Vagina (tissue), 2 donors: ENCODE results near the gene CALD1.

Source experiments
- CTCF ChIP-seq, 3 experiments: fragments of 450-650 bp in 2 of 3; fragments of 200-600 bp in 1 of 3; sonication (generic) in 1 of 3; IDR thresholded peaks; one replicate each; pipeline ENCODE4 v1.5.1; 2017 to 2019; ENCODE audit warnings: antibody characterized with exemption in 3 of 3, mild to moderate bottlenecking in 2 of 3, moderate library complexity in 2 of 3
- POLR2AphosphoS5 ChIP-seq, 2 donors: sonication (generic); formaldehyde crosslinking; IDR thresholded peaks; one replicate each; pipeline ENCODE4 v1.9.0; 2017; ENCODE audit warnings: antibody characterized with exemption in 2 of 2, mild to moderate bottlenecking in 2 of 2, low read depth in 1 of 2; ENCODE audit not compliant: insufficient read depth in 1 of 2

- TF ChIP-seq POLR2AphosphoS5 (IDR thresholded peaks at IDR 0.05; ENCODE audit: insufficient read depth in 1 of 2, low read depth in 1 of 2) (no peak), CTCF (IDR thresholded peaks at IDR 0.05) (no peak)
These were observed 68.6 kb downstream of the CALD1 start for GRCh38 chr7:134847851-134848588.
